ENCODE results near the gene ZNF469. TPM values are rescaled to one million over a fixed set of nuclear protein-coding genes. Genes with fewer than 3 reads are reported as not detected.

ZNF469 gene
- total and polyA plus RNA-seq, 4 donors = 0.04 to 0.50 (median 0.36) TPM

- TF ChIP-seq REST (IDR thresholded peaks at IDR 0.05) = no peak
Measured at GRCh38 chr16:88393571-88393970, 10.8 kb downstream of the ZNF469 start (continued).

GRCh38 chr16:88394426-88394825 lies 11.7 kb downstream of the ZNF469 start:
- 74% methylated on average over 12 of the region's 12 CpGs for WGBS
- DNase-seq (ENCODE audit: low spot score) = no peak

More at GRCh38 chr16:88394426-88394825, 11.7 kb downstream of the ZNF469 start:
- Histone ChIP-seq H3K27ac (ENCODE audit: low read depth in 1 of 2, low read length in 2 of 2) (no peak overlapping the region), H3K4me1 (ENCODE audit: control insufficient read depth in 4 of 4, insufficient read depth in 4 of 4, low read length in 3 of 4) (no peaks in the 10 kb centered on the region), H3K36me3 (ENCODE audit: control insufficient read depth in 4 of 4, insufficient read depth in 3 of 4, low read depth in 1 of 4, low read length in 3 of 4) (no peaks in the 10 kb centered on the region), H3K9ac (ENCODE audit: low read depth in 1 of 2, low read length in 2 of 2) (no peak overlapping the region), H3K4me3 (ENCODE audit: low read depth in 1 of 3, low read length in 3 of 3) (no peak overlapping the region), H3K9me3 (ENCODE audit: control insufficient read depth in 4 of 4, low read length in 3 of 4) (no peaks in the 10 kb centered on the region), H3K27me3 (ENCODE audit: control insufficient read depth in 4 of 4, insufficient read depth in 4 of 4, low read length in 3 of 4) (no peaks in the 10 kb centered on the region)
- TF ChIP-seq FOXA2 (IDR thresholded peaks at IDR 0.05) (no peak), FOXA1 (IDR thresholded peaks at IDR 0.05) (no peak), REST (IDR thresholded peaks at IDR 0.05) (no peak), JUND (IDR thresholded peaks at IDR 0.05) (no peak), NR2F2 (IDR thresholded peaks at IDR 0.05) (no peak), HNF4A (conservative IDR thresholded peaks at IDR 0.05) (no peak), TAF1 (conservative IDR thresholded peaks at IDR 0.05) (no peak), MAX (IDR thresholded peaks at IDR 0.05) (no peak), YY1 (IDR thresholded peaks at IDR 0.05) (no peak), RXRA (IDR thresholded peaks at IDR 0.05) (no peak)
